Astrocyte (in vitro differentiated cells and primary cell): ENCODE measurements around the gene PCSK5. TPM values are rescaled to one million over a fixed set of nuclear protein-coding genes. Genes with fewer than 3 reads are reported as not detected.

Experiments used
- DNase-seq: peaks from one replicate; pipeline ENCODE4 v3.0.0-alpha.2; 2010; ENCODE audit warnings: low read depth
- FAIRE-seq: peaks from 2 replicates; lab custom pipeline; 2011; peaks lifted over from hg19 to GRCh38; lab: Jason Lieb, UNC
- H2AFZ ChIP-seq: 2 replicates; pipeline ENCODE4 v1.6.0; 2012; ENCODE audit warnings: low read depth, low read length, inconsistent platforms
- H3K27ac ChIP-seq: 2 replicates; pipeline ENCODE4 v1.5.1; 2011; ENCODE audit warnings: low read depth, low read length, inconsistent platforms
- H3K27me3 ChIP-seq: 2 replicates; pipeline ENCODE4 v1.6.0; 2011; ENCODE audit warnings: low read length, inconsistent platforms; ENCODE audit not compliant: insufficient read depth
- H3K36me3 ChIP-seq: 2 replicates; pipeline ENCODE4 v1.5.1; 2011; ENCODE audit warnings: low read length, inconsistent platforms; ENCODE audit not compliant: insufficient read depth
- H3K4me1 ChIP-seq: 2 replicates; pipeline ENCODE4 v1.5.1; 2011; ENCODE audit warnings: low read length, inconsistent platforms; ENCODE audit not compliant: insufficient read depth
- H3K4me2 ChIP-seq: 2 replicates; pipeline ENCODE4 v1.6.0; 2012; ENCODE audit warnings: low read length, inconsistent platforms
- H3K4me3 ChIP-seq: 2 replicates; pipeline ENCODE4 v1.5.1; 2011; ENCODE audit warnings: low read depth, mild to moderate bottlenecking, low read length, inconsistent platforms; ENCODE audit not compliant: insufficient read depth
- H3K79me2 ChIP-seq: 2 replicates; pipeline ENCODE4 v1.6.0; 2012; ENCODE audit warnings: mild to moderate bottlenecking, low read length, inconsistent platforms; ENCODE audit not compliant: insufficient read depth
- H3K9ac ChIP-seq: 2 replicates; pipeline ENCODE4 v1.6.0; 2012; ENCODE audit warnings: mild to moderate bottlenecking, low read length, inconsistent platforms
- H3K9me3 ChIP-seq: 2 replicates; pipeline ENCODE4 v1.5.1; 2012; ENCODE audit warnings: low read depth, mild to moderate bottlenecking, low read length, inconsistent platforms; ENCODE audit not compliant: insufficient read depth
- H4K20me1 ChIP-seq: 2 replicates; pipeline ENCODE4 v1.6.0; 2012; ENCODE audit warnings: low read length, inconsistent platforms; ENCODE audit not compliant: insufficient read depth
- H3K27ac Mint-ChIP-seq: one replicate; pipeline ENCODE4 v1.8.0; 2021; ENCODE audit warnings: mild to moderate bottlenecking, mixed read lengths; ENCODE audit not compliant: unreplicated experiment
- H3K27me3 Mint-ChIP-seq: one replicate; pipeline ENCODE4 v1.8.0; 2021; ENCODE audit warnings: low read depth, mixed read lengths; ENCODE audit not compliant: unreplicated experiment
- H3K36me3 Mint-ChIP-seq: one replicate; pipeline ENCODE4 v1.8.0; 2021; ENCODE audit warnings: low read depth, mixed read lengths; ENCODE audit not compliant: unreplicated experiment
- H3K4me1 Mint-ChIP-seq: one replicate; pipeline ENCODE4 v1.8.0; 2021; ENCODE audit warnings: low read depth, mixed read lengths; ENCODE audit not compliant: unreplicated experiment
- H3K4me3 Mint-ChIP-seq: one replicate; pipeline ENCODE4 v1.8.0; 2021; ENCODE audit warnings: mild to moderate bottlenecking, moderate library complexity, mixed read lengths; ENCODE audit not compliant: unreplicated experiment
- H3K9me3 Mint-ChIP-seq: one replicate; pipeline ENCODE4 v1.8.0; 2021; ENCODE audit warnings: mild to moderate bottlenecking, mixed read lengths; ENCODE audit not compliant: unreplicated experiment
- EZH2 ChIP-seq: IDR thresholded peaks from 2 replicates; pipeline ENCODE4 v1.6.1; 2012; ENCODE audit warnings: mild to moderate bottlenecking, low read length, inconsistent platforms; ENCODE audit not compliant: insufficient read depth
- total RNA-seq: library from RNA; stranded (reverse); gene quantifications from 2 replicates; pipeline ENCODE4 v1.2.1, GENCODE V29; 2021
- TF ChIP-seq, protein P1 (sequence below): IDR thresholded peaks from 2 replicates; pipeline ENCODE4 v1.5.1; 2011; ENCODE audit warnings: low read depth, mild to moderate bottlenecking, inconsistent platforms, low read length, moderate library complexity; ENCODE audit not compliant: insufficient read depth

Gene PCSK5
- total RNA-seq, 1 donor from 2014 or later: 13.1 TPM

DNA sequence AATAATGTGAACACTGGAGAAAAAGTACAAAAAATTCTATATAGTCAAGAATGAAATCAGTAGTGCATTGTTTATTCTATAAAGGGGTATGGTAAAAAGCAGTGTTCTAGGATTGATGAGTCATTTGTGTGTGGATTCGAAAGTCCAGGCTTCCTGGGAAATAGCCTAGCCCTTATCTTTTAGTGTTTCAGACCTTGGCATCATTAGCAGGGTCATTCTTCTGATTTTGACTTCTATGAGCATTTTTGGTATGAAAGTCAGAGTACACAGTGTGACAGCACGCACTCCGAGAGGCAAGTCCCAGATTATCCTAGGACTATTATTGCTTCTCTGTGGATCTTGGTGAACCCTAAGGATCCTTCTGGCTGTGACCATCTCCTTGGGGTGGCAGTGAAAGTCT lies 16.9 kb downstream of the PCSK5 start:
- Histone ChIP-seq H3K4me3 (no peak overlapping the region), H4K20me1 (peaks cover 9% of the 10 kb centered on the region), H3K4me2 (peak overlapping the region; percentile 30), H3K4me1 (no peaks in the 10 kb centered on the region), H3K36me3 (no peaks in the 10 kb centered on the region), H3K79me2 (peaks cover 19% of the 10 kb centered on the region), H3K9ac (no peak overlapping the region), H3K9me3 (no peaks in the 10 kb centered on the region), H3K27ac (no peak overlapping the region), H2AFZ (no peak overlapping the region), H3K27me3 (no peaks in the 10 kb centered on the region)
- DNase-seq (peak; percentile 67), FAIRE-seq (peak; percentile 60)
- Mint-ChIP-seq H3K27ac (no peak overlapping the region), H3K36me3 (no peaks in the 10 kb centered on the region), H3K4me3 (no peak overlapping the region), H3K9me3 (no peaks in the 10 kb centered on the region), H3K4me1 (peaks cover 8% of the 10 kb centered on the region), H3K27me3 (no peaks in the 10 kb centered on the region)
- TF ChIP-seq EZH2: no peak
- TF ChIP-seq, protein P1, sequence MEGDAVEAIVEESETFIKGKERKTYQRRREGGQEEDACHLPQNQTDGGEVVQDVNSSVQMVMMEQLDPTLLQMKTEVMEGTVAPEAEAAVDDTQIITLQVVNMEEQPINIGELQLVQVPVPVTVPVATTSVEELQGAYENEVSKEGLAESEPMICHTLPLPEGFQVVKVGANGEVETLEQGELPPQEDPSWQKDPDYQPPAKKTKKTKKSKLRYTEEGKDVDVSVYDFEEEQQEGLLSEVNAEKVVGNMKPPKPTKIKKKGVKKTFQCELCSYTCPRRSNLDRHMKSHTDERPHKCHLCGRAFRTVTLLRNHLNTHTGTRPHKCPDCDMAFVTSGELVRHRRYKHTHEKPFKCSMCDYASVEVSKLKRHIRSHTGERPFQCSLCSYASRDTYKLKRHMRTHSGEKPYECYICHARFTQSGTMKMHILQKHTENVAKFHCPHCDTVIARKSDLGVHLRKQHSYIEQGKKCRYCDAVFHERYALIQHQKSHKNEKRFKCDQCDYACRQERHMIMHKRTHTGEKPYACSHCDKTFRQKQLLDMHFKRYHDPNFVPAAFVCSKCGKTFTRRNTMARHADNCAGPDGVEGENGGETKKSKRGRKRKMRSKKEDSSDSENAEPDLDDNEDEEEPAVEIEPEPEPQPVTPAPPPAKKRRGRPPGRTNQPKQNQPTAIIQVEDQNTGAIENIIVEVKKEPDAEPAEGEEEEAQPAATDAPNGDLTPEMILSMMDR: no peak

DNA sequence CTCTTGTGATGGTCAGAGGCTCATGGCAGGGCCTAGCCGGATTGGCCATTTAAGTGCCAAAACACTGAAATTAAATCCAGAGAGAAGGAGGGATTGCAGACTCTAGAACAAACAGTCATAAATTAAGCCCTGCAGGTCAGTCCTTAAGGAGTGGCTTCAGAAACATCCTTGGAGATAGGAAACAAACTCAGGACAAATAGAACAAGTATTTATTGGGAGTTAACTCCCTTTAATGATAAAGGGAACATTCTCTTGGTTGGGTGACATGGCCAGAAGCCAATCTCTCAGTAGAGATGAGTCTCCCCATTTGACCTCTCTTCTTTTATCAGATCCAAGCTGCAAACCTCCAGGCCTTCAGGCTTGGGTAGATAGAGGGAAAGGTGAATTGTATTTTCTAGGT lies 17.4 kb downstream of the PCSK5 start:
- no peaks in the 10 kb centered on the region for H3K9me3 Mint-ChIP-seq
- H3K4me2 ChIP-seq: no peak overlapping the region
- no peak overlapping the region for H3K4me3 ChIP-seq
- H3K27ac Mint-ChIP-seq: no peak overlapping the region
- H3K4me1 ChIP-seq: no peaks in the 10 kb centered on the region
- no peak overlapping the region for H2AFZ ChIP-seq
- no peak overlapping the region for H3K27ac ChIP-seq
- no peak overlapping the region for H3K9ac ChIP-seq
- H3K79me2 ChIP-seq: peaks cover 21% of the 10 kb centered on the region
- no peaks in the 10 kb centered on the region for H3K9me3 ChIP-seq
- H3K4me3 Mint-ChIP-seq: no peak overlapping the region
- TF ChIP-seq, protein P1: no peak
- no peak for TF ChIP-seq EZH2
- DNase-seq: no peak
- peaks cover 12% of the 10 kb centered on the region for H4K20me1 ChIP-seq
- no peaks in the 10 kb centered on the region for H3K27me3 Mint-ChIP-seq
- FAIRE-seq: no peak
- peaks cover 11% of the 10 kb centered on the region for H3K4me1 Mint-ChIP-seq
- H3K27me3 ChIP-seq: no peaks in the 10 kb centered on the region
- H3K36me3 Mint-ChIP-seq: no peaks in the 10 kb centered on the region
- no peaks in the 10 kb centered on the region for H3K36me3 ChIP-seq

DNA sequence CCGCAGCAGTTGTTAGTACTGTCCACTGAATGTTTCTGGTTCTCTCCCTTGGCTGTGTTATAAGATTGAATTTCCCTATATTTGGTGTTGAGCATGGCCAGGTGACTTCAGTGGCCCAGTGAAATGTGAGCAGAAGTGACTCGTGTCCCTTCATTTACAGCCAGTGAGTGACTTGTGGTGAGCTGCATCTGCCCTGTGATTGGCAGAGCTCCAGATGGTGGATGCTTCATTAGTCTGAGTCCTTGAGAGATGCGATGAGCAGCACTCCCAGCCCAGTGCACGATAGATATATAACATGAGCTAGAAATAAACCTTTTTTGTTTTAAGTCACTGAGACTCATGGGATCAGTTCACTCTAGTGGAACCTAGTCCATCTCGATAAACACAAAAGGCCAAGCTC lies 19.3 kb downstream of the PCSK5 start:
- H3K4me3 Mint-ChIP-seq: no peak overlapping the region
- H4K20me1 ChIP-seq: peaks cover 12% of the 10 kb centered on the region
- TF ChIP-seq, protein P1: no peak
- no peak for TF ChIP-seq EZH2
- no peak overlapping the region for H2AFZ ChIP-seq
- no peaks in the 10 kb centered on the region for H3K9me3 Mint-ChIP-seq
- FAIRE-seq (no peak), DNase-seq (peak; percentile 4)
- H3K4me1 ChIP-seq: no peaks in the 10 kb centered on the region
- H3K27ac ChIP-seq: no peak overlapping the region
- H3K4me3 ChIP-seq: no peak overlapping the region
- no peak overlapping the region for H3K9ac ChIP-seq
- no peaks in the 10 kb centered on the region for H3K36me3 Mint-ChIP-seq
- H3K4me1 Mint-ChIP-seq: peaks cover 11% of the 10 kb centered on the region
- peaks cover 18% of the 10 kb centered on the region for H3K79me2 ChIP-seq
- no peak overlapping the region for H3K4me2 ChIP-seq
- H3K27ac Mint-ChIP-seq: no peak overlapping the region
- no peaks in the 10 kb centered on the region for H3K27me3 ChIP-seq
- no peaks in the 10 kb centered on the region for H3K9me3 ChIP-seq
- no peaks in the 10 kb centered on the region for H3K36me3 ChIP-seq
- H3K27me3 Mint-ChIP-seq: no peaks in the 10 kb centered on the region
